Mammary epithelial cell (primary cell): ENCODE results near the gene RASGRP3.

Experiments
- EZH2 ChIP-seq: IDR thresholded peaks from 2 replicates; pipeline ENCODE4 v1.6.1; 2012; ENCODE audit warnings: low read length, inconsistent platforms, borderline replicate concordance
- TF ChIP-seq, protein P1 (sequence below), 2 donors: IDR thresholded peaks in 1 of 2; conservative IDR thresholded peaks in 1 of 2; 2 replicates each; pipeline ENCODE4 v1.5.1; 2011 to 2012; ENCODE audit warnings: inconsistent platforms in 2 of 2, low read length in 2 of 2, mild to moderate bottlenecking in 2 of 2, control low read depth in 1 of 2, low read depth in 1 of 2; ENCODE audit not compliant: insufficient read depth in 1 of 2; ENCODE audit errors: extremely low read depth in 1 of 2

DNA sequence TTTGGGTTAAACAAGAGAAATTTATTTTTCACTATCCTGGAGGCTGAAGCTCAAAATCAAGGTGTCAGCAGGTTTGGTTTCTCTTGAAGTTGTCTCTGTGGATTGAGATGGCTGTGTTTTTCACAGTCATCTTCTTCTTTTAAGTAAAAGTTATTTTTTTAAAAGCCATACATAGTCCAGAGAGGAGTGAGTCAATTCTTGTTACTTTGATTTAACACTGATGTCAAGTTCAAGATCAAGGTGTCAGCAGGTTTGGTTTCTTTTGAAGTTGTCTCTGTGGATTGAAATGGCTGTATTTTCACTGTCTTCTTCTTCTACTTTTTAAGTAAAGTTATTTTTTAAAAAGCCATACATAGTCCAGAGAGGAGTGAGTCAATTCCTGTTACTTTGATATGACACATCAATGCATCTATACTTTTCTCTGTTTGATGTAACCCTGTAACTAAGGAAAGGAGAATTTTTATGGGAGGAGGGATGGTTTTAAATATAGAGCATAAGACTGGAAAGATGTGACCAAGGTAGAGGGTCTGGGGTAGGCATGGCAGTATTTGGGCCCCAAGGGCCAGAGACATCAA, 22.5 kb upstream of the RASGRP3 start:
- TF ChIP-seq, protein P1, sequence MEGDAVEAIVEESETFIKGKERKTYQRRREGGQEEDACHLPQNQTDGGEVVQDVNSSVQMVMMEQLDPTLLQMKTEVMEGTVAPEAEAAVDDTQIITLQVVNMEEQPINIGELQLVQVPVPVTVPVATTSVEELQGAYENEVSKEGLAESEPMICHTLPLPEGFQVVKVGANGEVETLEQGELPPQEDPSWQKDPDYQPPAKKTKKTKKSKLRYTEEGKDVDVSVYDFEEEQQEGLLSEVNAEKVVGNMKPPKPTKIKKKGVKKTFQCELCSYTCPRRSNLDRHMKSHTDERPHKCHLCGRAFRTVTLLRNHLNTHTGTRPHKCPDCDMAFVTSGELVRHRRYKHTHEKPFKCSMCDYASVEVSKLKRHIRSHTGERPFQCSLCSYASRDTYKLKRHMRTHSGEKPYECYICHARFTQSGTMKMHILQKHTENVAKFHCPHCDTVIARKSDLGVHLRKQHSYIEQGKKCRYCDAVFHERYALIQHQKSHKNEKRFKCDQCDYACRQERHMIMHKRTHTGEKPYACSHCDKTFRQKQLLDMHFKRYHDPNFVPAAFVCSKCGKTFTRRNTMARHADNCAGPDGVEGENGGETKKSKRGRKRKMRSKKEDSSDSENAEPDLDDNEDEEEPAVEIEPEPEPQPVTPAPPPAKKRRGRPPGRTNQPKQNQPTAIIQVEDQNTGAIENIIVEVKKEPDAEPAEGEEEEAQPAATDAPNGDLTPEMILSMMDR (conservative IDR thresholded peaks at IDR 0.05 in 1 of 2, IDR thresholded peaks at IDR 0.05 in 1 of 2; ENCODE audit: extremely low read depth in 1 of 2, insufficient read depth in 1 of 2, low read depth in 1 of 2, low read length in 2 of 2): no peak
- TF ChIP-seq EZH2: no peak
